CMK (cell line): ENCODE results near the gene HECTD1.
"Not testable (repeated sequence)": the region's sequence is repeated elsewhere in the genome, so short reads cannot be mapped to it uniquely, and the experiment has no call there.

ENCODE experiments used
- DNase-seq: peaks from one replicate; pipeline ENCODE4 v3.0.0-alpha.2; 2010; ENCODE audit warnings: low read depth

The HECTD1 gene

GRCh38 chr14:31139301-31139847, 68.2 kb downstream of the HECTD1 start:
- DNase-seq = no peak

GRCh38 chr14:31138301-31138700, 69.3 kb downstream of the HECTD1 start:
- DNase-seq = no peak

- no peak for DNase-seq
These were observed 70.2 kb downstream of the HECTD1 start for GRCh38 chr14:31137214-31137889.

GRCh38 chr14:31133133-31133532, 74.5 kb downstream of the HECTD1 start:
- no peak for DNase-seq

- no peak for DNase-seq
These were observed 78.7 kb downstream of the HECTD1 start for GRCh38 chr14:31128601-31129526.

- DNase-seq = no peak
These were observed 79.9 kb downstream of the HECTD1 start for GRCh38 chr14:31127690-31128089.

- DNase-seq = no peak
These were observed 80.9 kb downstream of the HECTD1 start for GRCh38 chr14:31126680-31127079.

GRCh38 chr14:31125231-31125630, 82.4 kb downstream of the HECTD1 start:
- DNase-seq = no peak

GRCh38 chr14:31124197-31124596, 83.4 kb downstream of the HECTD1 start:
- DNase-seq = no peak

GRCh38 chr14:31122921-31123320, 84.7 kb downstream of the HECTD1 start:
- no peak for DNase-seq

GRCh38 chr14:31122098-31122611, 85.4 kb downstream of the HECTD1 start:
- no peak for DNase-seq

GRCh38 chr14:31118892-31119291, 88.7 kb downstream of the HECTD1 start:
- no peak for DNase-seq

- no peak for DNase-seq
These were observed 93.8 kb downstream of the HECTD1 start for GRCh38 chr14:31113794-31114193.

GRCh38 chr14:31110872-31111271, 96.7 kb downstream of the HECTD1 start:
- no peak for DNase-seq

- no peak for DNase-seq
These were observed 98.3 kb downstream of the HECTD1 start for GRCh38 chr14:31109257-31109656.

- DNase-seq = no peak
These were observed 100.8 kb downstream of the HECTD1 start for GRCh38 chr14:31106768-31107167.

GRCh38 chr14:31097081-31097480, 110.5 kb downstream of the HECTD1 start:
- DNase-seq = no peak

- no peak for DNase-seq
These were observed 111.3 kb downstream of the HECTD1 start for GRCh38 chr14:31096255-31096654.

GRCh38 chr14:31095817-31096216, 111.8 kb downstream of the HECTD1 start:
- not testable (repeated sequence) for DNase-seq

- not testable (repeated sequence) for DNase-seq
These were observed 113.4 kb downstream of the HECTD1 start for GRCh38 chr14:31093884-31094839.

GRCh38 chr14:31092160-31092708, 115.4 kb downstream of the HECTD1 start:
- DNase-seq = no peak
